Transverse colon (tissue), 4 donors: ENCODE results near the gene CRYGS. TPM values are rescaled to one million over a fixed set of nuclear protein-coding genes. Genes with fewer than 3 reads are reported as not detected.
A peak's percentile ranks its signal among the peaks of the same experiment; 100 is the strongest.
"Not testable (repeated sequence)": the region's sequence is repeated elsewhere in the genome, so short reads cannot be mapped to it uniquely, and the experiment has no call there.

Experiments
- DNase-seq: peaks from one replicate; pipeline ENCODE4 v3.0.0-alpha.2; 2019
- H3K27ac ChIP-seq, 4 donors: fragments of 200-600 bp; sonication (generic); 2 replicates each; pipeline ENCODE4 v1.5.1; 2016 to 2018; ENCODE audit warnings: inconsistent platforms in 4 of 4
- H3K27me3 ChIP-seq: fragments of 200-600 bp; sonication (generic); 2 replicates; pipeline ENCODE4 v1.5.1; 2017; ENCODE audit warnings: inconsistent platforms
- H3K36me3 ChIP-seq, 4 donors: fragments of 200-600 bp; sonication (generic); 2 replicates each; pipeline ENCODE4 v1.5.1; 2017 to 2019; ENCODE audit warnings: inconsistent platforms in 4 of 4
- H3K4me1 ChIP-seq, 4 donors: fragments of 200-600 bp; sonication (generic); 2 replicates each; pipeline ENCODE4 v1.5.1; 2017 to 2020; ENCODE audit warnings: inconsistent platforms in 4 of 4
- H3K4me3 ChIP-seq, 4 donors: fragments of 200-600 bp; sonication (generic); 1 replicate in 1 of 4; 2 replicates in 3 of 4; pipeline versions ENCODE4 v1.5.1 to v1.6.1; 2017 to 2019; ENCODE audit warnings: inconsistent platforms in 4 of 4
- H3K9me3 ChIP-seq, 2 donors: fragments of 200-600 bp; sonication (generic); 2 replicates each; pipeline ENCODE4 v1.5.1; 2017 to 2019; ENCODE audit warnings: inconsistent platforms in 2 of 2
- EP300 ChIP-seq: sonication (generic); formaldehyde crosslinking; IDR thresholded peaks from one replicate; pipeline ENCODE4 v1.6.1; 2017; ENCODE audit warnings: antibody characterized with exemption, low read depth
- POLR2A ChIP-seq: fragments of 450-650 bp; IDR thresholded peaks from one replicate; pipeline ENCODE4 v1.6.1; 2016; ENCODE audit warnings: antibody characterized with exemption, mild to moderate bottlenecking, moderate library complexity
- POLR2AphosphoS5 ChIP-seq, 3 donors: sonication (generic); formaldehyde crosslinking; IDR thresholded peaks; one replicate each; pipeline ENCODE4 v1.6.1; 2016; ENCODE audit warnings: antibody characterized with exemption in 3 of 3
- WGBS, 2 donors: methylation state at CpG; one replicate each; pipeline ENCODE4 v1.1.5; 2018; ENCODE audit warnings: low coverage in 1 of 2; 5-methylcytosine and 5-hydroxymethylcytosine counted together
- in situ Hi-C, 4 donors: fragments of 200-750 bp; cut with MboI; loops; one replicate each; pipeline versions ENCODE4 v1.15.0 to v1.15.1; 2017; ENCODE audit warnings: low sequenced_read_pairs in 3 of 4, low pct_ligation_motif_present in 1 of 4, low pct_unique_long_range_greater_than_20kb in 1 of 4
- intact Hi-C: fragments of 100-400 bp; cut with DNase I; formaldehyde crosslinking; loops from one replicate; pipeline ENCODE4 v1.15.1; 2023; ENCODE audit warnings: low total_unique reads
- total RNA-seq, 4 donors: library from RNA; depleted of rRNA; stranded (reverse); fragments of >200 nt; gene quantifications; one replicate each; pipeline ENCODE4 v1.1.0, GENCODE V29; 2016
- TF ChIP-seq, protein P1 (sequence below), 5 experiments: fragments of 200-600 bp in 3 of 5; fragments of 450-650 bp in 2 of 5; sonication (generic) in 3 of 5; IDR thresholded peaks; 1 replicate in 2 of 5; 2 replicates in 3 of 5; pipeline ENCODE4 v1.5.1; 2016 to 2017; ENCODE audit warnings: antibody characterized with exemption in 5 of 5, inconsistent platforms in 3 of 5, mild to moderate bottlenecking in 2 of 5, moderate library complexity in 1 of 5

The CRYGS gene
- total RNA-seq, 4 donors from 2014 or later = 2.2 to 60.7 (median 4.4) TPM; not detected in 1

DNA sequence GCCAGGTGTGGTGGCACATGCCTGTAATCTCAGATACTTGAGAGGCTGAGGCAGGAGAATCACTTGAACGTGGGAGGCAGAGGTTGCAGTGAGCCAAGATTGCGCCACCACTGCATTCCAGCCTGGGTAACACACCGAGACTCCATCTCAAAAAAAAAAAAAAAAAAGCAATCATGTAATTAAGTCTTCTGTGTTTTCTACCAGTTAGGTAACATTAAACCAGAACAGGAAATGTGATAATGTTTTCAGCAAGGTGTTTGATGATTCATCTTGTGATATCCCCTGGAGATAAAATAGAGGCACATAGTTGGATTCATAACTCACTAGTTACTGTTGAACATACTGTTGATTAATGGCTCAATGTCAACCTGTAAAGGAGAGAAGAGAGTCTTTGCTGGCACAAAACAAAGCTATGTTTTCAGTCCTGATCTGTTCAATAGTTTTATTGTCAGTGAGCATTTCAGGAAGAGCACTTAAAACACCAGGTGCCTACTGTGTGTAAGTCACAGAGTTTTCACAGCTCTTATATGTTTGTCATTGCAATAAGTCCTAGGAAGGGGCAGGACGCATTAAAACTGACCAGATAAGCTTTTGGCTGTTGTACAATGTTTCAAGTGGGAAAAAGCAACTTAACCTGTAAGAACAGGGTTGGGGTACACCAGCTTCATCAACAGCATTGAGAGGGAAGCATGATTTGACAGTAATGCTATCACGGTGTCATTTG, 45.8 kb upstream of the CRYGS start:
- Histone ChIP-seq H3K4me1 (no peaks in the 10 kb centered on the region), H3K27me3 (no peaks in the 10 kb centered on the region), H3K9me3 (no peaks in the 10 kb centered on the region), H3K36me3 (peaks cover 0 to 12% (median 5%) of the 10 kb centered on the region in 4 donors), H3K4me3 (no peak overlapping the region), H3K27ac (no peak overlapping the region)
- intact Hi-C loops (no loop called here), in situ Hi-C loops (no loop called here)
- no peak for DNase-seq
- TF ChIP-seq, protein P1, sequence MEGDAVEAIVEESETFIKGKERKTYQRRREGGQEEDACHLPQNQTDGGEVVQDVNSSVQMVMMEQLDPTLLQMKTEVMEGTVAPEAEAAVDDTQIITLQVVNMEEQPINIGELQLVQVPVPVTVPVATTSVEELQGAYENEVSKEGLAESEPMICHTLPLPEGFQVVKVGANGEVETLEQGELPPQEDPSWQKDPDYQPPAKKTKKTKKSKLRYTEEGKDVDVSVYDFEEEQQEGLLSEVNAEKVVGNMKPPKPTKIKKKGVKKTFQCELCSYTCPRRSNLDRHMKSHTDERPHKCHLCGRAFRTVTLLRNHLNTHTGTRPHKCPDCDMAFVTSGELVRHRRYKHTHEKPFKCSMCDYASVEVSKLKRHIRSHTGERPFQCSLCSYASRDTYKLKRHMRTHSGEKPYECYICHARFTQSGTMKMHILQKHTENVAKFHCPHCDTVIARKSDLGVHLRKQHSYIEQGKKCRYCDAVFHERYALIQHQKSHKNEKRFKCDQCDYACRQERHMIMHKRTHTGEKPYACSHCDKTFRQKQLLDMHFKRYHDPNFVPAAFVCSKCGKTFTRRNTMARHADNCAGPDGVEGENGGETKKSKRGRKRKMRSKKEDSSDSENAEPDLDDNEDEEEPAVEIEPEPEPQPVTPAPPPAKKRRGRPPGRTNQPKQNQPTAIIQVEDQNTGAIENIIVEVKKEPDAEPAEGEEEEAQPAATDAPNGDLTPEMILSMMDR (IDR thresholded peaks at IDR 0.05) = no peak
- TF ChIP-seq POLR2A = no peak
- no peak for TF ChIP-seq EP300
- no peak for TF ChIP-seq POLR2AphosphoS5 (IDR thresholded peaks at IDR 0.05)
- 68 to 76% methylated on average over 5 of the region's 5 CpGs for WGBS, 2 donors

DNA sequence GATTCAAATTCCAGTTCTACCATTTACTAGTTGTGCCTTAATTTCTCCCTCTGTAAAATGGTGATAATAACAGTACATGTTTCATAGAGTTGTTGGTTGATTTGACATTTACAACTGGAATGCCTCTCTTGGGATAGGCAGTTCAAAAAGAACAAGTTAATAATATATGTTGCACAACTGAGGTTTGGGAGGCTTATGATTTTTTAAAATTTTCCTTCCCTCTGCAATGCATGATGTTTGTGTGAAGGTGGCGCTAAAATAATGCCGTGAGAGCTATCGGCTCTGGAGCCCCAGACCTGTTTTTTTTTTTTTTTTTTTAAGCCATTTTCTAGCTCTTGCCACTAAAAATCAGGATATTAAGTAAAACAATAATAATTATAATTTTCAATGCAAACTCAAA, 44.9 kb upstream of the CRYGS start:
- H3K4me1 ChIP-seq = no peaks in the 10 kb centered on the region
- intact Hi-C loops = no loop called here
- no peak overlapping the region for H3K4me3 ChIP-seq
- in situ Hi-C loops = no loop called here
- no peak for TF ChIP-seq EP300
- TF ChIP-seq, protein P1 (IDR thresholded peaks at IDR 0.05) = peak in 1 of 5 experiments; percentile 4
- H3K9me3 ChIP-seq = no peaks in the 10 kb centered on the region
- H3K27ac ChIP-seq = no peak overlapping the region
- no peak for DNase-seq
- peaks cover 0 to 19% (median 8%) of the 10 kb centered on the region in 4 donors for H3K36me3 ChIP-seq
- 39 to 53% methylated on average over 3 of the region's 3 CpGs for WGBS, 2 donors
- no peaks in the 10 kb centered on the region for H3K27me3 ChIP-seq

DNA sequence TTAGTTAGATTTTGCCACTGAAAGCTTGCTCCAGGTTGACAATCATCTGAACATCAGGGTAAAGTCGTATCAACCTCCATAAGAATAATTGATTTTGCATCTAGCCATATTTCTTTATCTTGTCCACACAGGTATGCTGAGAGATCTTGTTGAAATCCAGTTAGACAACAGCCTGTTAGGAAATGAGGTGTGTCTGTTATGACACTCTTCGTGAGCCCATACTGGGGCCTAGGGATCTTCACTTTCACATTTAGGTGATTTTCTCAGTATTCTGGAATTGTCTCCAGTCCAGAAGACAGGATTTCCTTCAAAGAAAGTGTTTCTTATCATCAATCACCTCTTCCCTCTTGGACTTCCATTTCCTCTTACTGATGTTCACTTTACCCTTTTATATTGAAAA, 44.5 kb upstream of the CRYGS start:
- WGBS, 2 donors = 53 to 63% methylated on average over 2 of the region's 2 CpGs
- H3K4me1 ChIP-seq = no peaks in the 10 kb centered on the region
- no peak overlapping the region for H3K27ac ChIP-seq
- in situ Hi-C loops = no loop called here
- intact Hi-C loops = no loop called here
- peaks cover 0 to 24% (median 11%) of the 10 kb centered on the region in 4 donors for H3K36me3 ChIP-seq
- H3K27me3 ChIP-seq = no peaks in the 10 kb centered on the region
- H3K9me3 ChIP-seq = no peaks in the 10 kb centered on the region
- TF ChIP-seq POLR2AphosphoS5 (IDR thresholded peaks at IDR 0.05) (no peak), POLR2A (no peak), EP300 (no peak)
- TF ChIP-seq, protein P1 (IDR thresholded peaks at IDR 0.05) = no peak
- no peak overlapping the region for H3K4me3 ChIP-seq
- DNase-seq = no peak

DNA sequence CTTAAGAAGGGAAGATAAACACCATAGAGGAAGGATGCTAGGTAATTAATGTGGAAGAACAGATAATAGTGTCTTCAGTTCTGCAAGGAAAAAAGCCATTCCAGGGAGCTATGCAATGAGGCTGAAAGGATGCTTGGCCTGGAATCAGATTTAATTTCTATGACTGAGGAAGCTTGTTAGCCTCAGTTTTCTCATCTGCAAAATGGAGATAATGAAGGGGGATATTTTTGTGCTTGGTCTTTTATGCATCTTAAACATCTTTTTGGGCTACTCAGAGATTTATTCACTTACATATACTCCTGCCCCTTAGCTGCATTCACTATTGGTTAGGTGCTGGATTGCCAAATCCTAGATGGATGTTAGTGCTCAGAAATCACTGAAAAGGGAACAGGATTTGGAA, 43.0 kb upstream of the CRYGS start:
- Histone ChIP-seq H3K4me1 (no peaks in the 10 kb centered on the region), H3K36me3 (peaks cover 0 to 39% (median 17%) of the 10 kb centered on the region in 4 donors), H3K27ac (no peak overlapping the region), H3K4me3 (no peak overlapping the region), H3K27me3 (no peaks in the 10 kb centered on the region), H3K9me3 (no peaks in the 10 kb centered on the region)
- intact Hi-C loops (no loop called here), in situ Hi-C loops (no loop called here)
- no peak for DNase-seq
- TF ChIP-seq POLR2AphosphoS5 (IDR thresholded peaks at IDR 0.05) = no peak
- TF ChIP-seq, protein P1 (IDR thresholded peaks at IDR 0.05) = no peak
- no peak for TF ChIP-seq POLR2A
- TF ChIP-seq EP300 = no peak

DNA sequence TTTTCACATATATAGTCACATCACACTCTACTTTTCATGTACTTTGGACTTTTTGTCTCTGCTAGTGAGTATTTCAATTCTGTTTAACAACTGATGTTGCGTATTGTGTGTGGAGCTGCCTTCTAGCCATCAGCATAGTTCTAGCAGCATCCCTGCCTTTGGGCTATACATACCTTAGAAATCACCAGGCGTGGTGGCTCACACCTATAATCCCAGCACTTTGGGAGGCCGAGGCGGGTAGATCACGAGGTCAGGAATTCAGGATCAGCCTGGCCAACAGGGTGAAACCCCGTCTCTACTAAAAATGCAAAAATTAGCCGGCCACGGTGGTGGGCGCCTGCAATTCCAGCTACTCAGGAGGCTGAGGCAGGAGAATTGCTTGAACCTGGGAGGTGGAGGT, 42.1 kb upstream of the CRYGS start:
- 96 to 100% methylated on average over 1 to 9 of the region's 9 CpGs for whole genome bisulfite sequencing, 2 donors
- intact Hi-C loops, H3K27me3 ChIP-seq, H3K4me1 ChIP-seq, in situ Hi-C loops, H3K4me3 ChIP-seq, DNase-seq, H3K9me3 ChIP-seq, H3K27ac ChIP-seq: not testable (repeated sequence)
- peaks cover 0 to 48% (median 23%) of the 10 kb centered on the region in 4 donors for H3K36me3 ChIP-seq
